ENCODE results near the gene FOXI1.

DNA sequence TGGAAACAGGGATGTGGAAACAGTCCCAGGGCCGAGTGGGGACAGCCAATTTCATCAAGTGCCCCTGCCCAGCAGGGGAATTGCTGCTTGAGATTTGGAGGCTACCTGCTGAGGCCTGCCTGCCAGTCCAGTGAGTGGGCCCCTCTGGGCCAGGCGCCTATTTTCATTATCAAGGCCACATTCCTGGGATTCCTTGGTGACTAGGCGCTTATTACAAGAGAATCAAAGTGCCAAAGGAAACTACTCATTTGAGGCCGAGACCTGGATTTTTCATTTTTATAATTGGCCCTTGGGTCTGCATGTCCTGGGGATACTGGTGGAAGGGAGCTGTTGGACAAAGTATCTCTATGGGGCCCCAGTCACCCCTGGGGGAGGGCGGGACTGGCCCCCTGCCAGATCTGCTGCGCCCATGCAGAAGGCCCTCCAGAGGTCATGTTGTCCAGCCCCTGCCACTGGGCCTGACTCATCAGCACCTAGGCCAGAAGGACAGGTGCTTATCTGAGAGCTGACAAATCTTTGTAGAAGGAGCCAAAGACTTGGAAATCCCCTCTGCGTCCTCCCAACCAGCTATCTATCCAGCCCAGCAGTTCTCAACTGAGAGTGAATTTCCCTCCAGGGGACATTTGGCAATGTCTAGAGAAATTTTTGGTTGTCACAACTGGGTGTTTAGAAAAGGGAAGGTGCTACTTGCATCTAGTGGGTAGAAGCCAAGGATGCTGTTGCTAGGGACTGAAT, 45.6 kb downstream of the FOXI1 start:
- TF ChIP-seq, protein P1, sequence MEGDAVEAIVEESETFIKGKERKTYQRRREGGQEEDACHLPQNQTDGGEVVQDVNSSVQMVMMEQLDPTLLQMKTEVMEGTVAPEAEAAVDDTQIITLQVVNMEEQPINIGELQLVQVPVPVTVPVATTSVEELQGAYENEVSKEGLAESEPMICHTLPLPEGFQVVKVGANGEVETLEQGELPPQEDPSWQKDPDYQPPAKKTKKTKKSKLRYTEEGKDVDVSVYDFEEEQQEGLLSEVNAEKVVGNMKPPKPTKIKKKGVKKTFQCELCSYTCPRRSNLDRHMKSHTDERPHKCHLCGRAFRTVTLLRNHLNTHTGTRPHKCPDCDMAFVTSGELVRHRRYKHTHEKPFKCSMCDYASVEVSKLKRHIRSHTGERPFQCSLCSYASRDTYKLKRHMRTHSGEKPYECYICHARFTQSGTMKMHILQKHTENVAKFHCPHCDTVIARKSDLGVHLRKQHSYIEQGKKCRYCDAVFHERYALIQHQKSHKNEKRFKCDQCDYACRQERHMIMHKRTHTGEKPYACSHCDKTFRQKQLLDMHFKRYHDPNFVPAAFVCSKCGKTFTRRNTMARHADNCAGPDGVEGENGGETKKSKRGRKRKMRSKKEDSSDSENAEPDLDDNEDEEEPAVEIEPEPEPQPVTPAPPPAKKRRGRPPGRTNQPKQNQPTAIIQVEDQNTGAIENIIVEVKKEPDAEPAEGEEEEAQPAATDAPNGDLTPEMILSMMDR (conservative IDR thresholded peaks at IDR 0.05): no peak
- TF ChIP-seq EZH2 (IDR thresholded peaks at IDR 0.05; ENCODE audit: low read depth): no peak
